Measurements from ENCODE around the gene RAD51B.

The RAD51B gene

GRCh38 chr14:68188174-68188573 lies 368.6 kb downstream of the RAD51B start:
- Histone ChIP-seq H3K27me3 (replicated peaks) (no peaks in the 10 kb centered on the region), H3K36me3 (replicated peaks) (no peaks in the 10 kb centered on the region), H3K27ac (no peak overlapping the region), H3K4me3 (ENCODE audit: low read depth, low read length) (no peak overlapping the region)
- TF ChIP-seq, protein P1, sequence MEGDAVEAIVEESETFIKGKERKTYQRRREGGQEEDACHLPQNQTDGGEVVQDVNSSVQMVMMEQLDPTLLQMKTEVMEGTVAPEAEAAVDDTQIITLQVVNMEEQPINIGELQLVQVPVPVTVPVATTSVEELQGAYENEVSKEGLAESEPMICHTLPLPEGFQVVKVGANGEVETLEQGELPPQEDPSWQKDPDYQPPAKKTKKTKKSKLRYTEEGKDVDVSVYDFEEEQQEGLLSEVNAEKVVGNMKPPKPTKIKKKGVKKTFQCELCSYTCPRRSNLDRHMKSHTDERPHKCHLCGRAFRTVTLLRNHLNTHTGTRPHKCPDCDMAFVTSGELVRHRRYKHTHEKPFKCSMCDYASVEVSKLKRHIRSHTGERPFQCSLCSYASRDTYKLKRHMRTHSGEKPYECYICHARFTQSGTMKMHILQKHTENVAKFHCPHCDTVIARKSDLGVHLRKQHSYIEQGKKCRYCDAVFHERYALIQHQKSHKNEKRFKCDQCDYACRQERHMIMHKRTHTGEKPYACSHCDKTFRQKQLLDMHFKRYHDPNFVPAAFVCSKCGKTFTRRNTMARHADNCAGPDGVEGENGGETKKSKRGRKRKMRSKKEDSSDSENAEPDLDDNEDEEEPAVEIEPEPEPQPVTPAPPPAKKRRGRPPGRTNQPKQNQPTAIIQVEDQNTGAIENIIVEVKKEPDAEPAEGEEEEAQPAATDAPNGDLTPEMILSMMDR (IDR thresholded peaks at IDR 0.05; ENCODE audit: low read depth, low read length, missing control alignments) = no peak
- in situ Hi-C loops (cut with HindIII; ENCODE audit: low pct_ligation_motif_present, low sequenced_read_pairs) = no loop called here
- DNase-seq = no peak

- H3K27me3 ChIP-seq (replicated peaks) = no peaks in the 10 kb centered on the region
- no peak overlapping the region for H3K4me3 ChIP-seq (ENCODE audit: low read depth, low read length)
- H3K27ac ChIP-seq = no peak overlapping the region
- no peak for DNase-seq
- in situ Hi-C loops (cut with HindIII; ENCODE audit: low pct_ligation_motif_present, low sequenced_read_pairs) = no loop called here
- TF ChIP-seq, protein P1 (IDR thresholded peaks at IDR 0.05; ENCODE audit: low read depth, low read length, missing control alignments) = no peak
- H3K36me3 ChIP-seq (replicated peaks) = no peaks in the 10 kb centered on the region
Measured at GRCh38 chr14:68190032-68190431, 370.5 kb downstream of the RAD51B start.

DNA sequence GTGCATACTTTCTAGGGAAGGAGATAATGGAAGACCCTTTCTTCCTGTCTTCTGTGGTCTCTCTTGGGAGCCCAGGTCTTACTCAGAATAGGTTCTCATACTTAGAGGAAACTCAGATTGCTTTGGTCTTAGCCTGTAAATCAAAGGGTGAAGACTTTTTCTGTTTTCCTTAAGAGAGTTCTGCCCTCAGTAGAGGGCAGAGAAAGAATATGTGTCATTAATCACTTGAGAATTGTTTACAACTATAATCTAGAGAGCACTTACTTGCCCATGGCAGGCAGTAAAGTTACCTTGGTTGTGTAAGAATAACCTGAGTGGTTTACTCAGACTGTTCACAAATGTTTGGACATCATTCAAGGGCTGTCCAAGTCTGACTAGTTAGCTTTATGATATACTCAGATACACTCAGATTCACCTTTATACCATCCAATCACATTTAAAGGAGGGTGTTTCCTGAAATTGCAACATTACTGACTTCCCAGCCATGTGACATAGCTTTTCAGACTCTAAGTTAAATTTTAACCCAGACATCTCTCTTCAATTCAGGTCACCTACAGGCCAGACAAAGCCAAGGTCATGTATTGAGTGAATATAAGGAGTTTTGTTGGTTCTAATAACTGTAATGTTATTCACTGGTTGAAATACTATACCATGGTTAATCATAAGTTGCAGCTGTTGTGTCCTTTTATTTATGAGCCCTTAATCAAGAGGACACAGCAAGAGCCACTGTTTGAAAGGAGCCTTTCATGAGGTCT lies 372.2 kb downstream of the RAD51B start:
- H3K27me3 ChIP-seq (replicated peaks) = no peaks in the 10 kb centered on the region
- H3K4me3 ChIP-seq (ENCODE audit: low read depth, low read length) = no peak overlapping the region
- no peak overlapping the region for H3K27ac ChIP-seq
- TF ChIP-seq, protein P1 (IDR thresholded peaks at IDR 0.05; ENCODE audit: low read depth, low read length, missing control alignments) = no peak
- no peaks in the 10 kb centered on the region for H3K36me3 ChIP-seq (replicated peaks)
- in situ Hi-C loops (cut with HindIII; ENCODE audit: low pct_ligation_motif_present, low sequenced_read_pairs) = no loop called here
- no peak for DNase-seq

DNA sequence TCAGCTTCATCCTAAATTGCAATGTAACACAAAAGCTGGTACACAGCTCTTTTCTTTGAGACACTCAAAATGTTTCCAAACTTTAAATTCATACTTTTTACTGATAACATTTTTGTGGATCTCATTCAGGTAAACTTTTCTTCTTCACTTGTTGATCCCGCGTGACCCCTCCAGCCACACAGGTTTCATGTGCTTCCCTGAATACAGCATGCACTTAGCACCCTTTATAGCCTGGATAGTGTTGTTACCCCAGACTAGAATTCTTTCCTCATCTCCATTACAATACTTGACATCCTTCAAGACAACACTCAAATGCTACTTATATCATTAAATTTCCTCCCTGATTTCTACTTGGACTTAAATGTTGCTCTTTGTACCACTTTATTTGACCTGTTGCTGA lies 373.4 kb downstream of the RAD51B start:
- TF ChIP-seq, protein P1 (IDR thresholded peaks at IDR 0.05; ENCODE audit: low read depth, low read length, missing control alignments) = no peak
- no peak overlapping the region for H3K27ac ChIP-seq
- H3K27me3 ChIP-seq (replicated peaks) = no peaks in the 10 kb centered on the region
- H3K36me3 ChIP-seq (replicated peaks) = no peaks in the 10 kb centered on the region
- no peak for DNase-seq
- in situ Hi-C loops (cut with HindIII; ENCODE audit: low pct_ligation_motif_present, low sequenced_read_pairs) = no loop called here
- H3K4me3 ChIP-seq (ENCODE audit: low read depth, low read length) = no peak overlapping the region

GRCh38 chr14:68193970-68194681 lies 374.5 kb downstream of the RAD51B start:
- Histone ChIP-seq H3K4me3 (ENCODE audit: low read depth, low read length) (no peak overlapping the region), H3K36me3 (replicated peaks) (no peaks in the 10 kb centered on the region), H3K27ac (no peak overlapping the region), H3K27me3 (replicated peaks) (no peaks in the 10 kb centered on the region)
- in situ Hi-C loops (cut with HindIII; ENCODE audit: low pct_ligation_motif_present, low sequenced_read_pairs) = no loop called here
- TF ChIP-seq, protein P1 (IDR thresholded peaks at IDR 0.05; ENCODE audit: low read depth, low read length, missing control alignments) = no peak
- no peak for DNase-seq
